ACC112 (cell line): ENCODE results near the gene TCEANC.
"Not testable (repeated sequence)": the region's sequence is repeated elsewhere in the genome, so short reads cannot be mapped to it uniquely, and the experiment has no call there.

Source experiments
- H2AFZ ChIP-seq: fragments of 200-600 bp; sonication (generic); one replicate; pipeline ENCODE4 v1.6.0; 2017; ENCODE audit warnings: antibody characterized with exemption, low read length; ENCODE audit not compliant: unreplicated experiment
- H3K27ac ChIP-seq: fragments of 200-600 bp; sonication (generic); 2 replicates; pipeline ENCODE4 v1.5.1; 2014; ENCODE audit warnings: low read depth, mild to moderate bottlenecking, antibody characterized with exemption, low read length, moderate library complexity
- H3K27me3 ChIP-seq: fragments of 200-600 bp; sonication (generic); 2 replicates; pipeline ENCODE4 v1.6.1; 2014; ENCODE audit warnings: mild to moderate bottlenecking, antibody characterized with exemption, low read length, moderate library complexity, mixed read lengths; ENCODE audit not compliant: insufficient read depth
- H3K36me3 ChIP-seq: fragments of 200-600 bp; sonication (generic); 2 replicates; pipeline ENCODE4 v1.6.1; 2016; ENCODE audit warnings: mild to moderate bottlenecking, antibody characterized with exemption, low read length, moderate library complexity, mixed read lengths; ENCODE audit not compliant: insufficient read depth
- H3K4me1 ChIP-seq: fragments of 200-600 bp; sonication (generic); one replicate; pipeline ENCODE4 v1.6.1; 2016; ENCODE audit warnings: low read length, mixed read lengths; ENCODE audit not compliant: insufficient read depth, unreplicated experiment, control insufficient read depth
- H3K4me3 ChIP-seq: fragments of 200-600 bp; sonication (generic); 2 replicates; pipeline ENCODE4 v1.5.1; 2014; ENCODE audit warnings: mild to moderate bottlenecking, low read depth, low read length
- H3K79me2 ChIP-seq: fragments of 200-600 bp; sonication (generic); one replicate; pipeline ENCODE4 v1.6.0; 2016; ENCODE audit warnings: low read length; ENCODE audit not compliant: control insufficient read depth, unreplicated experiment, insufficient read depth

Gene TCEANC

DNA sequence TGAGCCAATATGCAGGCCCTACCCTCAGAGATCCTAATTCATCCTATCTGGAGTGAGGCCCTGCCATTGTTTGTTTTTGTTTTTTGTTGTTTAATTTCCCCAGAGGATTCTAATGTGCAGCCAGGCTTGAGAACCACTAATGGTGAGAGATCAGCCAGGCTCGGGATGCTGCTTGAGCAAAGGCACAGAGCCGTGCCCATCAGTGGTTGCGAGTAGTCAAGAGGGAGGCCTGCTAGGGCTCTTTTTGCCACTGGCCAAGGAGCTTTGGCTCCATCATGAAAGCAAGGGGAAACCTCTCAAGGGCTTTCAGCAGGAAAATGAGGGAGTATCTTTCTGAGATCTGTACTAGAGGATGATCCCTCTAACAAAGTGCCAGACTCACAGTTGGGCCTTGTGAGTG is 2.7 kb downstream of the TCEANC start:
- Histone ChIP-seq H3K27ac (no peak overlapping the region), H3K4me3 (no peak overlapping the region), H3K27me3 (no peaks in the 10 kb centered on the region), H3K36me3 (no peaks in the 10 kb centered on the region), H2AFZ (no peak overlapping the region), H3K4me1 (peaks cover 29% of the 10 kb centered on the region), H3K79me2 (no peaks in the 10 kb centered on the region)

DNA sequence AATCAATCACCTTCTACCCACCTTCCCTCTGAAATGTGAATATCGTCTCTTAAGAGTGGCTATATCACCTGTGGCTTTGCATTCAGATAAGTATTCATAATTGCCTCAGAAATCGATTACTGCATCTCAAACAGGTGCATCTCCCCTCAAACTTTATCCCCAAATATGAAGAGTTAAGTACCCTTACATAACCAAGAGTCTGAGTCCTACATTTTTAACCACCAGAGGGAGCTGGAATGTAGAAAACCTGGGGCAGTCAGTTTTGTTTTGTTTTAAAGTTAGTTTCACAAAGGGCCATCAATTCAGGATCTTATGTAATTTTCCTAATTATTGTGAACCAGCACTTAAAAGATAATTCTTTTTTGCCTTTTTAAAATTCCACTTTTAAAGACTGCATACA is 5.7 kb downstream of the TCEANC start:
- Histone ChIP-seq H3K4me3 (peak overlapping the region; percentile 59), H3K27me3 (no peaks in the 10 kb centered on the region), H3K27ac (peak overlapping the region; percentile 90)

DNA sequence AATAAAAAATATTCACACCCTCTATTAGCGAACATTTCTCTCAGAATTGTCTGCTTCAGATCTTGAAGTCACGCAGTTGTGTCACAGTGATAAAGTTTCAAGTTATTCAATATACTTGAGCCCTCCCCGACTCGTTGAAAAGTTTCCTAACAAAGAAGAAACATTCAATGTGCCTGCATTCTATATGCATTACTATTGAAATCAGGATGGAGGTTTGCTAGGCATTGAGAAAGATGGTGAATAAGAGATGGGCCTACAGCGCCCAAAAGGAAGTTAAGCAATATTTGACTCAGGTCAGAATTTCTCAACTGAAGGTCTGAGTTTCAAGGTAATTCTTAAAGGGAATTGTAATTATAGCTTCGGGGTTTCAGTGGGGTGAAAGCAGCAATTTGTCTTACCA is 6.1 kb downstream of the TCEANC start:
- Histone ChIP-seq H3K4me1 (peaks cover 31% of the 10 kb centered on the region), H2AFZ (peak overlapping the region; percentile 57), H3K79me2 (no peaks in the 10 kb centered on the region), H3K4me3 (peak overlapping the region; percentile 59), H3K27ac (peak overlapping the region; percentile 90), H3K27me3 (no peaks in the 10 kb centered on the region), H3K36me3 (no peaks in the 10 kb centered on the region)

More for the DNA sequence above, 5.7 kb downstream of the TCEANC start:
- Histone ChIP-seq H3K4me1 (peaks cover 35% of the 10 kb centered on the region), H3K36me3 (no peaks in the 10 kb centered on the region), H2AFZ (peak overlapping the region; percentile 57), H3K79me2 (no peaks in the 10 kb centered on the region)

DNA sequence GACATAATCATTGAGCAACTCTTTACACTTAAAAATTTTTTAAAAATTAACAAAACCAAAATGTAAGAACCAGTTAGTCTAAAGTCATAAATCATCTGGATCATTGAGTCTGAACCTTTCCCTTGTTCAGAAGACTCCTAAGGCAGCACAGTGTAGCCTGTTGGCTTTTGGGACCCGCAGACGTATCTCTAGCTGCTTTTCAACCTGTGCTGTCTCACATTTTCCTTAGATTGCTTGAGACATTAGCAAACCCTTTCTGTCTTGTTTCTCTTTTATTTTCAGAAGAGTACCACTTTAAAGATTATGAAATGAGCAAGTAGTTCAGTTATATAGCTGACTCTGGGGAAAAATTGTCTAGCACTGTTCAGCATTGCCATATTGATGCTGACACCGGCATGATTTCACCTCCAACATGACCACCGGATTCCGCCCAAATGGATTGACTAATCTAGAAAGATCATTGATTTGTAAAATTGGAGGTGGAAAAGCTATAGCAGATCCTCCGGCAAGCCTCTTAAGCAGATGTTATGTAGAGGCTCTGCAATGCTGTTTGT is 8.9 kb downstream of the TCEANC start:
- Histone ChIP-seq H3K36me3 (no peaks in the 10 kb centered on the region), H3K4me1 (peaks cover 33% of the 10 kb centered on the region), H3K4me3 (peak overlapping the region; percentile 82), H3K27ac (peak overlapping the region; percentile 76), H3K79me2 (no peaks in the 10 kb centered on the region), H2AFZ (peak overlapping the region; percentile 98), H3K27me3 (no peaks in the 10 kb centered on the region)

DNA sequence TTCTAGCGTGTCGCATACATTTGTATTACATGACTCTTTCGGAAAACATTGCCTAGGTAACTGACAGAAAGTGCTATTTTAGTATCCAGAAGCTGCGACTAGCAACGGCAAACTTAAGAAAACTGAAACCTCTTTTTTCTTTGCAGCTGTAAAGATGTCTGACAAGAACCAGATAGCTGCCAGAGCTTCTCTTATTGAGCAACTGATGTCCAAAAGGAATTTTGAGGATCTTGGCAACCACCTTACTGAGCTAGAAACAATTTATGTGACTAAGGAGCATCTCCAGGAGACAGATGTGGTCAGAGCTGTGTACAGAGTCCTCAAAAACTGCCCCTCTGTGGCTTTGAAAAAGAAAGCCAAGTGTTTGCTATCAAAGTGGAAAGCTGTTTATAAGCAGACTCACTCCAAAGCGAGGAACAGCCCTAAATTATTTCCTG is 9.4 kb downstream of the TCEANC start:
- peak overlapping the region; percentile 98 for H2AFZ ChIP-seq
- no peaks in the 10 kb centered on the region for H3K79me2 ChIP-seq
- H3K27me3 ChIP-seq, result no peaks in the 10 kb centered on the region
- peak overlapping the region; percentile 82 for H3K4me3 ChIP-seq
- H3K4me1 ChIP-seq, result peaks cover 33% of the 10 kb centered on the region
- no peaks in the 10 kb centered on the region for H3K36me3 ChIP-seq
- H3K27ac ChIP-seq, result peak overlapping the region; percentile 76

DNA sequence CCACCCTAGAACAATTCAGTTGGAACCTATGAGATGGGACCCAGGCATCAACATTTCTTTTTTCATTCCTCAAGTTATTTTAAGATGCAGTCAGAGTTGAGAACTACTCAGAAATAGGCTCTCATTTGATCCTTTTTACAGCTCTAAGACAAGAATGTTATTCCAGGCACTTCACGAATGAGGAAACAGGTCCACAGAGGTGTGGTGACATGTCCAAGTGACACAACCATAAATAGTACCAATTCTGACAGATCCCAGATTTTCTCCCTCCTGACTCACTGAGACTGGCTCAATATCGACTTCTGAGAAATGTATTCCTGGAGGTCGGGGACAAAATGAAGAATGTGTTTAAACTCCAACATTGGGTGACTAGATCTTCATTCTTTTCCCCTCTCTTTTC is 11.1 kb downstream of the TCEANC start:
- Histone ChIP-seq H2AFZ (no peak overlapping the region), H3K4me1 (peaks cover 27% of the 10 kb centered on the region), H3K27me3 (no peaks in the 10 kb centered on the region), H3K4me3 (no peak overlapping the region), H3K79me2 (no peaks in the 10 kb centered on the region), H3K27ac (no peak overlapping the region), H3K36me3 (no peaks in the 10 kb centered on the region)

DNA sequence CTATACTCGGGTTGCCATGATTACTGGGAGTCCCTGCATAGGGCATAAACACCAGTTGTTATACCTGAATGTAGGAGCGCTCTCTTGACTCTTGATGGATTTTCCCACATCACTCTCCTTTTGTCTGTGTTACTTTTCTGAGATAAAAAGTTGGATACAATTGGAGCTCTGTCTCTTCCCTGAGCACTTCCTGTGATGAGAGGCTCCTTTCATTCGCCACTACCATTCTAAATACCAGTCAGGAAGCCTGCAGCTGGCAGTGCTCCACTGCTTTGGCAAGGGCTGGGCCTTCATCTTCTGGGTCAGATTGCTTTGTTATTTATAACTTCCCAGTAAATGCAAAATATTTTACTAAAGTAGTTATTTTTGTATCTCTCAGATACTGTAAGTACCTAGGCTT is 13.9 kb downstream of the TCEANC start:
- Histone ChIP-seq H3K27ac (no peak overlapping the region), H3K27me3 (no peaks in the 10 kb centered on the region), H3K36me3 (no peaks in the 10 kb centered on the region), H2AFZ (no peak overlapping the region), H3K4me3 (no peak overlapping the region), H3K79me2 (no peaks in the 10 kb centered on the region), H3K4me1 (peaks cover 29% of the 10 kb centered on the region)

DNA sequence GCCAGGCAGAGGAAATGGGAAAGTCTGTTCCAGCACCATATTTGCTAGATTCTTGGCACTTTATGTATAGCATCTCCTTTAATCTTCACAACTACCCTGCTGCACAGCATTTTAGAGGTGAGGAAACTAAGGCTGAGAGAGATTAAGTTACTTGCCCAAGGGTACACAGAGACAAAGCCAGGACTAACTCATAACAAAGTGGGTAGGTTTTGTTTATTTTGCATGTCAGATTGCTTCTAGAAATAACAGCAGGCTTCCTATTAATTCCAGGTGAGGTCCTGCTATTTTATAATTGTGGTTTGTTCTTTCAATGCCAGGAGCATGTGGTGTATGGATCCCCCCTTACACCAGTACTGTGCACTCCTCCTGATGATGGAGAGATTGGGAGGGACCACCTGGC is 15.0 kb downstream of the TCEANC start:
- no peaks in the 10 kb centered on the region for H3K79me2 ChIP-seq
- peaks cover 19% of the 10 kb centered on the region for H3K4me1 ChIP-seq
- H2AFZ ChIP-seq, result no peak overlapping the region
- no peaks in the 10 kb centered on the region for H3K36me3 ChIP-seq
- no peaks in the 10 kb centered on the region for H3K27me3 ChIP-seq
- no peak overlapping the region for H3K27ac ChIP-seq
- H3K4me3 ChIP-seq, result no peak overlapping the region

DNA sequence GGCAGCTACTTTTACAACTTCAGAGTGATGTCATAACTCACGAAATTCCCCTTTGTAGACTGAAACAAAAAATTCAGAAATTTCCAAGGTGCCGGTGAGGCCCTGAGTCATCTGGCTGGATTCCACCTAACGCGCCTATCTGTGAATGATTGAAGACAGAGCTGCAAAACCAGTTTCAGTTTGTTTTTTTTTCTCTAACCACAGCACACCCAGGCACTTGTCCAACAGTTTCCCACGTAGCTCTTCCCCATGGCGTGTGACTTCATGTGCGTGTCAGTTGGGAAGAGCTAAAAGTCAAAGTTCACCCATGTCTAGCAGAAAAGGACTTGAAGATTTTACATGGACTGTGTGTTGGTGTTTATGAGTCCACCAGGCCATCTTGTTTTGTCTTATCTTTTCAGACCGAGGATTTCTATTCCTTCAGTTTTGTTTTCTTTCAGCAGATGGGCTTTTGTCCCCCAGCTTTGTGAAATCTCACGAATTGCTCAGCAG is 16.4 kb downstream of the TCEANC start:
- peaks cover 14% of the 10 kb centered on the region for H3K4me1 ChIP-seq
- peak overlapping the region; percentile 97 for H3K27ac ChIP-seq
- H3K4me3 ChIP-seq, result peak overlapping the region; percentile 53
- H3K36me3 ChIP-seq, result no peaks in the 10 kb centered on the region
- no peaks in the 10 kb centered on the region for H3K27me3 ChIP-seq
- peak overlapping the region; percentile 85 for H2AFZ ChIP-seq
- H3K79me2 ChIP-seq, result no peaks in the 10 kb centered on the region

DNA sequence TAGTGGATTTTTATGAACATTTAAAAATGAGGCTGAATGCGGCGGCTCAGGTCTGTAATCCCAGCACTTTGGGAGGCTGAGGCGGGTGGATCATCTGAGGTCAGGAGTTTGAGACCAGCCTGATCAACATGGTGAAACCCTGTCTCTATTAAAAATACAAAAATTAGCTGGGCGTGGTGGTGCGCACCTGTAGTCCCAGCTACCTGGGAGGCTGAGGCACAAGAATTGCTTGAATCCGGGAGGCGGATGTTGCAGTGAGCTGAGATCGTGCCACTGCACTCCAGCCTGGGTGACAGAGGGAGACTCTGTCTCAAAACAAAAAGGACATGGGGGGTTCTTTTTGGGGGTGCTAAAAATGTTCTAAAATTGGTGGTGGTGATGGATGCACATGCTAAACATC is 16.8 kb downstream of the TCEANC start:
- peak overlapping the region; percentile 97 for H3K27ac ChIP-seq
- H3K79me2 ChIP-seq, H3K27me3 ChIP-seq, H3K36me3 ChIP-seq: not testable (repeated sequence)
- peaks cover 13% of the 10 kb centered on the region for H3K4me1 ChIP-seq
- H3K4me3 ChIP-seq, result peak overlapping the region; percentile 53
- peak overlapping the region; percentile 85 for H2AFZ ChIP-seq

DNA sequence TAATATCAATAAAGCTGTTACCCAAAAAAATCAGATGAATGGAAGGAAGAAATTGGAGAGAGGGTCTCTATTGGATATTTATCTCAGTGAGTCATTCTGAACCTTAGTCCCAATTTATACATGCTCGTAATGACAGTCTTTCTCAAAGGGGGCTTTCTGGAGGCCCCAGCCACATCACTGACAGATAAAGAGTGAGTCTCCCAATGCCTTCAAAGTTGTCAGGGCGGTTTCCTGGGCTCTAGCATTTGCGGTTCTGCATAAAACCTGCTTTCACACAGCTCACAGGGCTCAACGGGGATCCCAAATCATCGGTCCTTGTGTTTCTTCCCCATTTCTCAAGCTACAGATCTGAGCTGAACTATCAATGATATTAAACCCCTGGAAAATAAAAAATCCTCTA is 17.3 kb downstream of the TCEANC start:
- H3K4me1 ChIP-seq, result peaks cover 10% of the 10 kb centered on the region

More for the DNA sequence above, 17.3 kb downstream of the TCEANC start:
- Histone ChIP-seq H2AFZ (no peak overlapping the region), H3K27me3 (no peaks in the 10 kb centered on the region), H3K4me3 (no peak overlapping the region), H3K79me2 (no peaks in the 10 kb centered on the region), H3K36me3 (no peaks in the 10 kb centered on the region), H3K27ac (peak overlapping the region; percentile 97; the same call in 1 of the 2 replicates)
